GM18499 (cell line): Measurements from ENCODE around the gene CTXN1.
"Not testable (repeated sequence)": the region's sequence is repeated elsewhere in the genome, so short reads cannot be mapped to it uniquely, and the experiment has no call there.

ENCODE experiments used
- ATAC-seq: cut with Tn5 transposase; IDR thresholded peaks from one replicate; pipeline ENCODE4 v1.9.1; 2021; ENCODE audit warnings: moderate number of reproducible peaks; ENCODE audit not compliant: insufficient read depth, unreplicated experiment

Gene CTXN1

DNA sequence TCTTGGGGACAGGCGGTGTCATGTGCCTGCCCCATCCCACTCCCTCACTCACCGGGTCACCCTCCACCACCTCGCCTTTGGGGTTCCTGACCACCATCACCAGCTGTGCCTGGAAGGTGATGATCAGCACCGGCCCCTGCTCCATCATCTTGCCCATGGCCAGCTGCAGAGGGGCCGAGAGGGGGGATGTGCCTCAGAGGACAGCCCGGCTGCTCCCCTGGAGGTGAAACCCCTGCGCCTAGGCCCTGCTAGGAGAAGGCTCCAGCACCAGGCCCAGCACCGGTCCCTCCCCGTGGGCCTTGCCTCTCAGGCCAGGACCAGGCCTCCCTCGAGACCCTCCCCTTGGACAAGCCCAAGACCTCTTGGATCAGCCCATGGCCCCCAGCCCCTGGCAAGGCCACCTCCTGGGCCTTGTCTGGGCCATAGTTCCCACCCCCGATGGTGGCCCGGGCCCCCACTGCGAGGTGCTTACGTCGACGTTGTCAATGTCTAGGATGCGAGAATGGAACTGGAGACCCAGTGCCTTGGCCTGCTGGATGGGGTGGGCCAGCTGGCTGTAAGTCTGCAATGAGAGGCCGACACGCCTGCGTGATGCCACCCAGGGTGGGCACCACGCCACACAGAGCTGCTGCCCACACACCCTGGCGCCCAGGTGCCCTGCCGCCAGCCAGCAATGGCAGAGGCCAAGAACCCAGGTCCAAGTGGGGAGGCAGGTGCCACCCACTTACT is 1.8 kb upstream of the CTXN1 start:
- no peak for ATAC-seq

DNA sequence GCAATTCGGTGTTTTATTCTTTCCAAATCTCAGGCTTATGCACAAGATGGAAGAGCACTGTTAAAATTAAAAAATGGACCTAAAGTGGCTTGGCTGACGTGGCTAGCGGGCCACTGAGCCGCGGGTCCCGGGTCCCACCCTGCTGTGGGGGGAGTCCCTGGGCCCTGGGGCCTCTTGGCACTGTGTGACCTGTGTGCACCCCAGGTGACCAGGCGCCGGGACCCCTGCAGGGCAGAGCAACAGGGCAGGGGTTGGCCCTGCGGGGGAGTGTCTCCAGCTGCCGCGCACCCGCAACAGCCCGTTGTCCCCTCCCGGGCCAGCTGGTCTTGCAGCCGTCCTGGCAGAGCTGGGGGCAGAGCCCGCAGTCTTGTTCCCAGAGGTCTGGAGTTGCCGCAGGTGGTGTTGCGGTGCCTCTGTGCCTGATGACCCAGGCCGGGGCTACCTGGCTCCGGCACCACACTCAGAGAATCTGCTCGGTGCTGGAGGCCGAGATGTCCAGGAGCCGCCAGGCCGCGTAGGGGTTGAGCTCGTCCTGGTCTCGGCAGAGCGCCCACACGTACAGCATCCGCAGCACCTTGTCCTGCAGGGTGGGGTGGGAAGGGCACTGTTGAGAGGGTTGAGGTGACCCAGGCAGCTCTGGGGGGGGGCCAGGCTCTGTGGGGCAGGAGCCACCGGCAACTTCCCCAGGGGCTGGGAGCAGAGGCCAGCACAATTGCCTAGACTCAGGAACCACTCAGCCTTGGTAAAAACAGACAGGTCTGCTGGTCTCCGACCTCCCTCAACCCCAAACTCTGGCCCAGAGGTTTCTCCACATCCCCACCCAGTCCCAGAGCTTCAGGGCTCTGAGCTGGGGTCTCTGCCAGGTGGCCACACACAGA is 1.0 kb upstream of the CTXN1 start:
- no peak for ATAC-seq

DNA sequence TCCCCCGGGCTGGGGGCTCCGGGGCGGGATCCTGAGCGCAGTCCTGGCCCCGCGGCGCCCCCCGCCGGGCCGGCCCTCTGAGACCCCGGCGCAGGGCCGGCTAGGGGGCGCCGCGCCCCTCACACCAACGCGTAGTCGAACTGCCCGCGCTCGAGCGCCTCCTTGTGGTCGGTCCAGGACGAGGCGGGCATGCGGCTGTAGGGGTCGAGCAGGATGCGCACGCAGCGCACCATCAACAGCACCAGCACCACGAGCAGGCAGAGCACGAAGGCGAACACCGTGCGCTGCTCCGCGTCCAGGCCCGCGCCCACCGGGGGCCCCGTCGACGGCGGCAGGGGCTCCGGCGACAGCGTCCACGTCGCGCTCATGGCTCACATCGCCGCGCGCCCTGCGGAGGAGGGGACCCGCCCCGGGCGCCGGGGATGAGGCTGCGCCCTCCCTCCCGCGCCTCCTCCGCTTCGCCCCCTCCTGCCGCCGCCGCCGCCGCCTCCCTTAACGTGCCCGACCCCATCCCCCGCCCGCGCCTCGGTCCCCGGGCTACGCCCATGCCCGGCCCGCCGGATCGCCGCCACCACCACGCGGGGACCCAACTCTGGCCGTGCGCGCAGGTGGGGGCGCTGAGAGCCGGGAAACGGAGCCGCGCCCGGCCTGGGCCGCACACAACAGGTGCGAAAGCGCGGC is 624 bp downstream of the CTXN1 start:
- ATAC-seq = no peak

DNA sequence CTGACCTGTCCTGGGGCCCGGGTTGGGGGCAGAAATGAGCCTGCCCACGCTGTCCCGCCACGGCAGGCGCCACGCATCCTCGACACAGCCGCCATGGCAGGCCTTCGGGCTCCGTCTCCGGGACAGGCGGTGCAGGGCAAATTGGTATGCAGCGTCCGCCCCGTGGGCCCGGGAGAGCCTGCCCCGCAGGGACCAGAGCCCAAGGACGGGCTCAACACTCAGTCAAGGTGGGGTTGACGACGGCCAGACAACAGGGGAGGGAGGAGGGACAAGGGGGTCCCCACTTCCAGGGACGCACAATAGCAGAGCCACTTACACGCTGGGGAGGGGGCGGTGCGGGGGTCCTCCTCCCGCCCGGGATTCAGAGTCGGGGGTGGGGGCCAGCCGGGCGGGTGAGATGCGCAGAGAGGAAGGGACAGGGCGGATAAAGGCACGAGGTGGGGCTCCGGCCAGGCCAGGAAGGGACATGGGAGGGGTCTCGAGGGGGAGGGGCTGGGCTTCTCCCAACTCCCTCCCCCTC is 1.2 kb downstream of the CTXN1 start:
- no peak for ATAC-seq

DNA sequence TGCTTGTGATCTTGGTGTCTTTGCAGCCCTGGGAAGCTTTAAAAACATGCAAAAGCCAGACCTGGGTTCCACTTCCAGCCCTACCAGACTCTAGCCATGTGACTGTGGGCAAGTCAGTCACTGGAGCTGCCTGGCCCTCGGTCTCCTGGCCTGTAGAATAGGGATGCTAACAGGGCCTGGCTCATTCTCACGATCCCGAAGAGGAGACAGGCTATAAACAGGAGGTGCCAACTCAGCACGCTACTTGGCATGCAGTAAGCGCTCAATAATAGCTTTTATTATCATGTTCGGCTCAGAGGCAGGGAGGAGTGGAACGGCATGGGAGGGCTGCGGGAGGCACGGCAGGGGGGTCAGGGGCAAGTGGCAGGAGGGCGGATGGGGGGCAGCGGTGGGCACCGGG is 1.7 kb downstream of the CTXN1 start:
- ATAC-seq = no peak

DNA sequence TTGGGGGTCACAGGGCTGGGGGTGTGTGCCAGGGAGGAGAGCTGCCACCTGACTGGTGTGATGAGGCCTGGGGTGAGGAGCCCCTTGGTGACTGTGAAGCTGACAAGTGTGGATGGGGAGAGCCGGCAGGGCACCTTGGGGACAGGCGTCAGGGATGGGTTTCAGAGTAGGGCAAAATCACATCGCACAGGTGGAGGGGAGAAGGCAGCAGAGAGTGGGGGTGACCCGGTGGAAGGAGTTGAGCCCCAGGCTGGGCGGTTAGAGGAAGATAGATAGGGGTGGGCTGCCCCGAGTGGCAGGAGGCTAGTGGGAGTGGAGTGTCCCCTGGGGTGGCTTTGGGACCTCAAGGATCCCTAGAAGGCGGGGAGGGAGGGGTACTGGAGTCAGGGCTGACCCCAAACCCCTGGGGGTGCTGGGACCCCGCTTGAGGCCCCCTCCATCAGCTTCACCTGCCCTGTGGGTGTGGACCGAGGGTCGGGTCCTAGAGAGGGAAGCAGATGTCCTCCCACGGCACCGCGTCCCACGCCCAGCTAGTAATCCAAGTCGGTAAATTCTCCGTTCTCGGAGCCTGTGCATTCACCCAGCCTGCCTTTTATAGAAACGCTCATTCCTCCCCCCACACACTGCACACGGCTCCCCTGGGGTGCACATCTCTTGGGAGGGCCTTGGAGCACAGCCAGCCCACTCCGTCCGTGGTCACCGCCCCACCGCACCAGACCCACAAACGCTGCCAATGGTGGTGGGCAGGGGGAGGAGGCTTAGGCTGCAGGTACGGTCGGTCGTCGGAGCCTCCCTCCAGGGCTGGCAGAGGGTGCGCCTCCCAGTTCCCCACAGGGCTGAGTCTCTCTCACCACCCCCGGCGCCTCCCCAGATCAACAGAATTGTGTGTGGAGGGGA is 2.4 kb downstream of the CTXN1 start:
- no peak for ATAC-seq

DNA sequence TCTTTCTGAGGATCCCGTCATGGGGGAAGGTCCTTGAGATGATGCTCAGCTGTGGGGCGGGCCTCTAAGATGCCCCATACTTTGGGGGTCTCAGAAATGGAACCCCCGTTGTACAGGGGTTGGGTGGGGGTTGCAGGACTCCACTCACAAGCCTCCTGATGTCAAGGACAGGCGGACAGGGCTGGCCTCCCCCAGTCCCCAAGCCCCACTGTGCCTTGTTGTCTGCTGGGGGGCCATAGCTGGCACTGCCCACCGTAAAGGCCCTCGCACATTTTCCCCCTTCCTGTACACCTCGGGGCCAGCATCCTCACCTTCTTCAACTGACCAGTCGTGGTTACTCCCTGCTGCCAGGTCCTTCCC is 3.1 kb downstream of the CTXN1 start:
- no peak for ATAC-seq

DNA sequence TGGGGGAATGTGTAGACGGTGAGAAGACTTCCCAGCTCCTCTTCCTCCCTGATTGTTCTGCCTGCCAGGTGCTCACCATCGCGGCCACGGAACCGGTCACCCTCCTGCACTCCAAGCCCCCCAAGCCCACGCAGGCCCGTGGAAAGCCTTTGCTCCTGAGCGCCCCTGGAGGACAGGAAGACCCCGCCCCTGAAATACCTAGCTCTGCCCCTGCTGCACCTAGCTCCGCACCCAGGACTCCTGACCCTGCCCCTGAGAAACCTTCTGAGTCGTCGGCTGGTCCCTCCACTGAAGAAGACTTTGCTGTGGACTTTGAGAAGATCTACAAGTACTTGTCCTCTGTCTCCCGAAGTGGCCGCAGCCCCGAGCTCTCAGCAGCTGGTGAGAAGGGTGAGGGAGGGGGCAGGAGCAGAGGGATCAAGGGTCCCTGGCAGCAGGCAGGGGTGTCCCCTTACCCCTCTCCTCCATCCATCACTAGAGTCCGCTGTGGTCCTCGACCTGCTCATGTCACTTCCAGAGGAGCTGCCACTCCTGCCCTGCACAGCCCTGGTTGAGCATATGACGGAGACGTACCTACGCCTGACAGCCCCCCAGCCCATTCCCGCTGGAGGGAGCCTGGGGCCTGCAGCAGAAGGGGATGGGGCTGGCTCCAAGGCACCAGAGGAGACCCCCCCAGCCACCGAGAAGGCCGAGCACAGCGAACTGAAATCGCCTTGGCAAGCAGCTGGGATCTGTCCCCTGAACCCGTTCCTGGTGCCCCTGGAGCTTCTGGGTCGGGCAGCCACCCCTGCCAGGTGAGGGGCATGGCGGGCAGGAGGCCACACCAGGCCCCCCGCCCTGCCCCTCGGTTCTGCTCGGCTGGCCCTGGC is 3.7 kb downstream of the CTXN1 start:
- no peak for ATAC-seq

DNA sequence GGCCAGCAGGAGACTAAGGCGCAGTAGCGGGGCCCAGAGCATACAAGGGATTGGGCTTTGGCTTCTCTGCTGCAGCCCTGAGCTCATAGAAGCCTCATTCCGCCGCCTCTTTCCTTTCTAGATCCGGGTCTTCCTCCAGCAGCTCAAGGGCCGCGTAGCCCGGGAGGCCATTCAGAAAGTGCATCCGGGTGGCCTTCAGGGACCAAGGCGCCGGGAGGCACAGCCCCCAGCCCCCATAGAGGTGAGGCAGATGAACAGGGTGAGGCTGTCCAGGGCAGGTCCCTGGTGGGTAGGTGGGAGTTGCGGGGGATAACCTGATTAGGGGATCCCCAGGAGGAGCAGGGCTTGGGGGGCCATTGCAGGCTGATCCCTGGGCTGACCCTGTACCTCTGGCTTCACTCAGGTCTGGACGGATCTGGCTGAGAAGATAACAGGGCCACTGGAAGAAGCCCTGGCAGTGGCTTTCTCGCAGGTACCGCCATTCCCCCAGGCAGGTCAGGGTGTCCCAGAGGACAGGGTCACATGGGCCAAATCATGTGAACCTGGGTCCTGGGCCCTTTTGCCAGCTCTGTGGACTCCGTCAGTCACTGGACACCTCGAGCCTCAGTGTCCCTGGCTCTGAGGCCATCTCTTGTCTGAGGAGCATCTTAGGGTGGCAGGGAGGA is 4.5 kb downstream of the CTXN1 start:
- ATAC-seq = no peak

DNA sequence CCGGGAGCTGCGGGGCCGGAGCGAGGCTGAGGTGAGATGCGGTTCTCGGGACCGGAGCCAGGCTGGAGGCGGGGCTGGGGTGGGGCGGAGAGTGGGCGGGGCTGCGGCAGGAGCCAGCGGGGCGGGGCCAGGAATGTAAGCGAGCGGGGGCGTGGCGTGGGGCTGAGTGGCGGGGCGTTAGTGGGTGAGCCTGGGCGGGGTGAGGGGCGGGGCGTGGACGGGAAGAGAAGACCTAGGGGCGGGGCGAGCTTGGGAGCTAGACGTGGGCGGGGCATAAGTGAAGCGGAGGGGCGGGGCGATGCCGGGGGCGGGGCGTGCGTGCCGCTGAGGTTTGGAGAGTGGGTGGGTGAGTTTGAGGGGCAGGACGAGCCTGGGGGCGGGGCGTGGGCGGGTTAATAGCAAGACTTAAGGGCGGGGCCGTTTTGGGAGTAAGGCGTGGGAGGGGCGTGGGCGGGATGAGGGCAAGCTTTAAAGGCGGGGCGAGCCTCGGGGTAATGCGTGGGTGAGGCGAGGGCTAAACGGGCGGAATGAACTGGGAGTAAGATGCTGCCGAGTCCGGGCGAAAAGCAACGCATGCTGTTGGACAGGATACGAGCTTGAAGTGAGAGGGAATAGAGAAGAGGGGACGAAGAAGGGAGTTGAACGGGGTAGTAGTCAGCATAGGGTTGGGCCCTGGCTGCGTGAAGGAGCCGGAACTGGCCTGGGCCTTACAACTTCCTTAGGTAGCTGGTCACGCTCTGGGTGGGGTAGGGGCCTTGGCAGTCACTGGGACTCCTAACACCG is 5.2 kb downstream of the CTXN1 start:
- peak; percentile 30 for ATAC-seq

DNA sequence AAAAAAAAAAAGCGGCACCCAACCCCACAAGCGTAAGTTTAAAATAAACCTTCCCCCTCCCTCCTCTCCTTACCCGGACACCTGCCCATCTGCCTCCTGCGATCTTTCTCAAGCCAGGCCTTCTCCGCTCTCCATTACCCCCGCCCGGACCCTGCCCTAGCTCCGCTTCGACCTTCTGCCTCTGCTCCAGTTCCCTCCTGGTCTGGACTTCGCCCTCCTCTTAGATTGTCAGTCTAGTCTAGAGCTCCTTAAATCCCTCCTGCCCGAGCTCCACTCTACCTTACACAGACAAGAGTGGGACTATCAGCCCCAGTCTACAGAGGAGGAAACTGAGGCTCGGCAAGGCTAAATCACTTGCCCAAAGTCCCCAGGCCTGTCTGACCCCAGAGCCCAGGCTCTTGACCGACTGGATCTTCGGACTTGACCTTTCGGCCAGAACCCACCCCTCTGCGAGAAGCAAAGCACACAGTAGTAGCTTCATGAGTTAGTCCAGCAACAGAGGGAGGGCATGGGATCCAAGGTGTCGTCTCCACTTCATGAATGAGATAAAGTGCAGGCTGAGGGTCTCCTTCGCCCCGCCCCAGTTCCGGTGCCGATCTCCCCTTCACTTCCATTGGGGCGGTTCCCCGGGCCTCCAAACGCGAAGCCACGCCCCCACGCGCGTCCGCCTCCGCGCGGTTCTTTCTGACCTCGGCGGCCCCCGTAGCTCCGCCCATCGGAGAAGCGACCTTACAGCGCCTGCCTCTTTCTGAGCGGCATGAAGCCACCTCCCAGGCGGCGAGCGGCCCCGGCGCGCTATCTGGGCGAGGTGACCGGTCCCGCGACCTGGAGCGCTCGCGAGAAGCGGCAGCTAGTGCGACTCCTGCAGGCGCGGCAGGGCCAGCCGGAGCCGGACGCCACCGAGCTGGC is 6.1 kb downstream of the CTXN1 start, which contains the start of gene SNAPC2:
Gene SNAPC2, plus strand, starts transcription at position 729 of the 909 bp plus-strand sequence. Its CDS starts 29 bp downstream, at position 758.
- ATAC-seq = peak; percentile 42

DNA sequence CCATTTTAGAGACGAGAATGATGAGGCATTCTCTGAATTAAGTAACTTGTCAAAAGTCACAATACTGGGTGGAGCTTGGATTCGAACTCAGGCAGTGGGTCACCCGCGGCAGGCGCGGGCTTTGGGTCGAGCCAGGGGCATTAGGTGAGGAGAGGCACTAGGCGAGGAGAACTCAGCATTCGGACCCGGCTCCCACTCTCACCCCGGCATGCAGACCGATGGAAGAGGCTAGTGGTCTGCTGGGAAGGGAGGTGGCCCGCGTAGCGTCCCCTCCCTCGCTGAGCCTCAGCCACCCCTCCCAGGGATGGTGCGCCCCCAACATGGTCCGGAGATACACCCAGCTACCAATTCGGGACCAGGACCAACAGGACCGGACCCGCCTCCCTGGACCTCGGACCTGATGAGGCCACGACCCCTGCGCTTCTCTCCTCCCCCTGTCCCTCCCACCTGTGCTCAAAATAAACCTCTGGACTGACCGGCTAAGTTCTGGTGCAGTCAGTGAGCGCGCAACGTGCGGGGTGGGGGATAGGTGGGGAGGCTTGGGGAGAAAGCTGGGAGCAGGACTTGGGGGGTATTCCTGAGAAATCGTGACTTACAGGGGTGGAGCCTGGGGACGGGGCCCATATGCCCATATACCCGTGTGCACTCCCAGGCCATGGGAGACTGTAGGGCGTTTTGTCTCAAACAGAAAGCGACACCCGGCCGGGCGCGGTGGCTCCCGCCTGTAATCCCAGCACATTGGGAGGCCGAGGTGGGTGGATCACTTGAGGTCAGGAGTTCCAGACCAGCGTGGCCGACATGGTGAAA is 7.1 kb downstream of the CTXN1 start:
- ATAC-seq = no peak

DNA sequence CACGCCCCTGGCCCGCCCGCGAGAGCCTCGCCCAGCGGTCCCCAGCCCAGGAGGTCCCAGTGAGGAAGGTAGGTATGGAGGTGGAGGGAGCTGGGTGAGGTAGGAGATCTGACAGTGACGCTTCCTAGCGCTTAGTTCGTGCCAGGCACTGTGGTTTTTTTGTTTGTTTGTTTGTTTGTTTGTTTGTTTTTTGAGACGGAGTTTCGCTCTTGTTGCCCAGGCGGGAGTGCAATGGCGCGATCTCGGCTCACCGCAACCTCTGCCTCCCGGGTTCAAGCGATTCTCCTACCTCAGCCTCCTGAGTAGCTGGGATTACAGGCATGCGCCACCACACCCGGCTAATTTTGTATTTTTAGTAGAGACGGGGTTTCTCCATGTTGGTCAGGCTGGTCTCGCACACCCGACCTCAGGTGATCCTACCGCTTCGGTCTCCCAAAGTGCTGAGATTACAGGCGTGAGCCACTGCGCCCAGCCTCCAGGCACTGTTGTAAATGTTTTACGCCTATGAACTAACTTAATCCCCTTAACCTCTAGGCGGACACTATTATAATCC is 7.8 kb downstream of the CTXN1 start:
- not testable (repeated sequence) for ATAC-seq

DNA sequence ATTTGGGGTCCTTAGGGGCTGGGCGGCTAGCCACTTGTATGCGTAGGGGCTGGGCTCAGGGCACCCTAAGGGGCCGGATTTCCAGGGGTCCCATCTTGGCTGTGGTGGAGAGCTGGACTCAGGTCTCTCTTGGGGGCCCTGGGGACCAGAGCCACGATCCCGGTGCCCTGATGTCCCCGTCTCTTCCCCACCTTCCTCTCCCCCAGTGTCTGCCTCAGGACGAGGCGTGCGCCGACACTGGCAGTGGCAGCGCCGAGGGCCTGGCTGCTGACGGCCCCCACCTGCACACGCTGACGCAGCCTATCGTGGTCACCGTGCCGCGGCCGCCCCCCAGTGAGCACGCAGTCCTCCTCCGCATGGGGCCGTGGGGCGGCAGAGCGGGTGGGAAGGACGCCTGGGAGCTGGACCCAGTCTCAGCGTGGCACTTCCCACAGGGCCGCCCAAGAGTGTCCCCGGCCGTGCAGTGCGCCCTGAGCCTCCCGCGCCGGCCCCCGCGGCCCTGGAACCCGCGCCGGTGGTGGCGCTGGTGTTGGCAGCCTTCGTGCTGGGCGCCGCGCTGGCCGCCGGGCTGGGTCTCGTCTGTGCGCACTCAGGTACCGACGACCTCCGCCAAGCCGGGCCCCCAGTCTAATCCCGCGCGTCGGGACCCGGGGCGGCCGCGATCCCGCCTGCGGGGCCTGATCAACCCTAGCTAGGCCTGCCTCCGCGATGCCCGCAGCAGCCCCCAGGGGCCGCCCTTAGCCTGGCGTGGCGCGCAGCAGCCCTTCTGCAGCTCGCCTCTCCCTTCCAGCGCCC is 8.5 kb downstream of the CTXN1 start:
- ATAC-seq = no peak

DNA sequence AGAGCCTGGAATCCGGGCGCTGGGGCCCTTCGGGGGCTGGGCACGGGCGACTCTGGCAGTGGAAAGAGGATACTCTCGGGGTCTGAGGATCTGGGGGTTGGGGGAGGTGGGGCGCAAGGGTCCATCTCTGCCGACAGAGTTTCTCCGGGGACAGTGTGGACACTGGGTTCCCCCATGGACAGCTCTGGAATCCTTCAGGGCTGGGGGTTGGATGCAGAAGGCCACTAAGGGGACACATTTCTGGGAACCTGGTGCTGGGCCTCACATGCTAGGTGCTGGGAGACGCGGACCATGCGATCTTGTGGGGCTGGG is 9.0 kb downstream of the CTXN1 start:
- no peak for ATAC-seq
